Activated naive CD8-positive, alpha-beta T cell treated with anti-CD3 and anti-CD28 coated beads, Interleukin-2, amount 50 U/mL, for 24 hours (primary cell): ENCODE measurements around the gene CYBA.

Experiments
- ATAC-seq: fragments of 150-1000 bp; cut with Tn5 transposase; one replicate; pipeline ENCODE4 v1.10.0; 2021
- DNase-seq: peaks from one replicate; pipeline ENCODE4 v3.0.0; 2021
- H3K27ac Mint-ChIP-seq: one replicate; pipeline ENCODE4 v1.8.0; 2021; ENCODE audit warnings: mild to moderate bottlenecking, mixed read lengths
- H3K27me3 Mint-ChIP-seq: one replicate; pipeline ENCODE4 v1.8.0; 2021; ENCODE audit warnings: mixed read lengths
- H3K36me3 Mint-ChIP-seq: one replicate; pipeline ENCODE4 v1.8.0; 2021; ENCODE audit warnings: low read depth, mixed read lengths
- H3K4me1 Mint-ChIP-seq: one replicate; pipeline ENCODE4 v1.8.0; 2021; ENCODE audit warnings: mixed read lengths
- H3K4me3 Mint-ChIP-seq: one replicate; pipeline ENCODE4 v1.8.0; 2021; ENCODE audit warnings: mild to moderate bottlenecking, moderate library complexity, mixed read lengths
- H3K9me3 Mint-ChIP-seq: one replicate; pipeline ENCODE4 v1.8.0; 2021; ENCODE audit warnings: mixed read lengths

CYBA gene

DNA sequence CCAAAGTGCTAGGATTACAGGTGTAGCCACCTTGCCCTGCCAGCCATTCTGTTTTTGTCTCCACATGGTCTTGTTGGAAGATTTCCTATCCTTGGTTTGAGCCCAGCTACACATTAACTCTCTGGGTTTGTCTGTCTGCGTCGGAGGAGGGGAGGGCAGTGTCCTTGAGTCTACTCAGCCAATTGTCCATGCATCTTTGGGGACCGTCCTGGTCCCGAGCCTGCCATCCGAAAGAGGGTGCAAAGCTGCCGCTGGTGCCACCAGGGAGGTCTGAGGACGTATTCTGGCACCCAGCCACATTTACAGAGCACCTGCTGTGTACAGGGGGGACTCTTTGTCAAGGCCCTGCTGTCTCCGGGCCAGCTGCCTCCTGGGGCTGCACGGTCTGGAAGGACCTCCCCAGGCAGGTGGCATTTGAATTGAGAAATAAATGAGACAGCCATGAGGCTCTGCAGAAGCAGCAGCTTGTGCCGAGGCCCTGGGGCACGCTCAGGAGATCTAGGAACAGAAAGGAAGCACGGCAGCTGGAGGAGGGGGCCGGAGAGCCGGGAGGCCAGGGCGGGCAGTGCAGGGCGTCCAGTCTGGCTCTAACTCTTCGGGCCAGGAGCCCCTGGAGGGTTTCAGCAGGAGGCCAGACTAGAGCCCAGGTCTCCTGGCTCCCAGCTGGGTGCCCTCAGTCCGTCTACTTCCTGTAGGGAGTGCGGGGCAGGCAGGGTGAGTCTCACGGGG, 1.5 kb downstream of the CYBA start:
- Mint-ChIP-seq H3K27me3 (no peaks in the 10 kb centered on the region), H3K9me3 (no peaks in the 10 kb centered on the region), H3K4me3 (peak overlapping the region; percentile 87), H3K27ac (peak overlapping the region; percentile 70), H3K4me1 (peaks cover 25% of the 10 kb centered on the region), H3K36me3 (peaks cover 4% of the 10 kb centered on the region)
- DNase-seq (no peak), ATAC-seq (no peak)

DNA sequence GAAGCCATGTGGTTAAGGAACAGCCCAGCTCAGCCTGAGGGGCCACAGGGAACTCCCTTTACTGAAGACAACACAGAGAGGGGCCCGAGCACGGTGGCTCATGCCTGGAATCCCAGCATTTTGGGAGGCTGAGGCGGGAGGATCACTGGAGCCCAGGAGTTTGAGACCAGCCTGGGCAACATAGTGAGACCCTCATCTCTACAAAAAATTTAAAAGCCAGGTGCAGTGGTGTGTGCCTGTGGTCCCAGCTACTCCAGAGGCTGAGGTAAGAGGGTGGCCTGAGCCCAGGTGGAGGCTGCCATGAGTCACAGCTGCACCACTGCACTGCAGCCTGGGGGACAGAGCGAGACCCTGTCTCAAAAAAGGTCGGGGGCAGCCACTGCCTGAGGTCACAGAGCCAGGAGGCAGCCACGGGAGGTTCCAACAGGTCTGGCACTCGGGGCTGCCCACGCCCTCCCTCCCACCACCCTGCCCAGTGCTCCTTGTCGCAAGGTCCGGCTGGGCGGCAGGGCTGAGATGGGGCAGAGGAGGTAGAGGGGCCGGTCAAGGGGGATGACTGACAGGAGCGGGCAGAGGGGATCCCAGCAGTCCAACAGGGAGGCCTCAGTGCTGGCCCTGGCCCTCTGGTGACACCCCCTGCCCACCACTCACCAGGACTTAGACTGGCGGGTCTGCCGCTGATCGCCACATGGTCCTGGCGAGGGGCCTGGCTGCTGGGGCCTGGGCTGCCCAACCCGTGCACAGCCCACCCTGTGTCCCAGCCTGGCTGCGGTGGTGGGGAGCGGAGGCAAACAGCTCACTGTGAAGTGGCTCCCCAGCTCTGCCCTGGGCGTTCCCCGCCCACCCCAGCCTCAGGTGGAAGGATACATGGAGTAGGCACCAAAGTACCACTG, 3.4 kb downstream of the CYBA start:
- Mint-ChIP-seq H3K36me3 (peaks cover 10% of the 10 kb centered on the region), H3K4me1 (peaks cover 25% of the 10 kb centered on the region)

GRCh38 chr16:88646345-88647034, 4.4 kb downstream of the CYBA start:
- Mint-ChIP-seq H3K9me3 (no peaks in the 10 kb centered on the region), H3K4me1 (peaks cover 20% of the 10 kb centered on the region), H3K27ac (no peak overlapping the region), H3K4me3 (no peak overlapping the region), H3K27me3 (no peaks in the 10 kb centered on the region), H3K36me3 (peaks cover 10% of the 10 kb centered on the region)
- DNase-seq (no peak), ATAC-seq (no peak)

More for the DNA sequence above, 3.4 kb downstream of the CYBA start:
- no peak overlapping the region for H3K4me3 Mint-ChIP-seq
- DNase-seq (no peak), ATAC-seq (no peak)
- no peaks in the 10 kb centered on the region for H3K27me3 Mint-ChIP-seq
- no peak overlapping the region for H3K27ac Mint-ChIP-seq
- H3K9me3 Mint-ChIP-seq: no peaks in the 10 kb centered on the region

DNA sequence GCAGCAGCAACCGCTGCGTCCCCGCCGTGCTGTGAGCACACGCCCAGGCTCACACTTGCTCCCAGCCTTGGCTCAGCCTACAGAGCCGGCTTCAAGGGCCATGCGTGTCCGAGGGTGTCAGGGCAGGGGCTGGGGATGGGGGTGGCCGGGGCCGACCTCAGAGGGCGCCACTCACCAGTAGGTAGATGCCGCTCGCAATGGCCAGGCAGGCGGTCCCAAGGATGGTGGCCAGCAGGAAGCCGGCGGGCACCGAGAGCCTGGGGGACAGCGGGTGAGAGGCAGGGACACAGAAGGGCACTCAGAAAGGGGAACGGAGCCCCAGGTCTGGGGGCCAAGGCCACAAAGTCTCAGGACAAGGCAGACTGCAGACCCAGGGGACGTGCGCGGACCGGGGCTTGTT, 4.9 kb downstream of the CYBA start:
- Mint-ChIP-seq H3K27me3 (peaks cover 1% of the 10 kb centered on the region), H3K4me3 (no peak overlapping the region), H3K27ac (no peak overlapping the region), H3K9me3 (no peaks in the 10 kb centered on the region), H3K36me3 (peaks cover 10% of the 10 kb centered on the region), H3K4me1 (peaks cover 19% of the 10 kb centered on the region)
- no peak for DNase-seq
- ATAC-seq: no peak

GRCh38 chr16:88645455-88645854, 5.4 kb downstream of the CYBA start:
- no peak overlapping the region for H3K27ac Mint-ChIP-seq

GRCh38 chr16:88643644-88643932, 7.3 kb downstream of the CYBA start:
- DNase-seq: no peak
- ATAC-seq: no peak
- H3K9me3 Mint-ChIP-seq: no peaks in the 10 kb centered on the region
- peaks cover 19% of the 10 kb centered on the region for H3K4me1 Mint-ChIP-seq
- no peak overlapping the region for H3K27ac Mint-ChIP-seq
- peaks cover 11% of the 10 kb centered on the region for H3K27me3 Mint-ChIP-seq
- peaks cover 7% of the 10 kb centered on the region for H3K36me3 Mint-ChIP-seq
- H3K4me3 Mint-ChIP-seq: no peak overlapping the region

More at GRCh38 chr16:88645455-88645854, 5.4 kb downstream of the CYBA start:
- peaks cover 21% of the 10 kb centered on the region for H3K4me1 Mint-ChIP-seq
- H3K4me3 Mint-ChIP-seq: no peak overlapping the region
- peaks cover 3% of the 10 kb centered on the region for H3K27me3 Mint-ChIP-seq
- ATAC-seq (no peak), DNase-seq (no peak)
- no peaks in the 10 kb centered on the region for H3K9me3 Mint-ChIP-seq
- H3K36me3 Mint-ChIP-seq: peaks cover 10% of the 10 kb centered on the region

- ATAC-seq (no peak), DNase-seq (no peak)
- Mint-ChIP-seq H3K4me3 (no peak overlapping the region), H3K27ac (no peak overlapping the region), H3K36me3 (peaks cover 7% of the 10 kb centered on the region), H3K4me1 (peaks cover 22% of the 10 kb centered on the region), H3K27me3 (peaks cover 14% of the 10 kb centered on the region), H3K9me3 (no peaks in the 10 kb centered on the region)
Measured at GRCh38 chr16:88642881-88643643, 7.8 kb downstream of the CYBA start.

- DNase-seq (no peak), ATAC-seq (no peak)
- Mint-ChIP-seq H3K4me1 (peaks cover 41% of the 10 kb centered on the region), H3K27me3 (peaks cover 23% of the 10 kb centered on the region), H3K36me3 (peaks cover 10% of the 10 kb centered on the region), H3K4me3 (no peak overlapping the region), H3K9me3 (peaks cover 4% of the 10 kb centered on the region), H3K27ac (no peak overlapping the region)
Measured at GRCh38 chr16:88640498-88641247, 10.2 kb downstream of the CYBA start.

DNA sequence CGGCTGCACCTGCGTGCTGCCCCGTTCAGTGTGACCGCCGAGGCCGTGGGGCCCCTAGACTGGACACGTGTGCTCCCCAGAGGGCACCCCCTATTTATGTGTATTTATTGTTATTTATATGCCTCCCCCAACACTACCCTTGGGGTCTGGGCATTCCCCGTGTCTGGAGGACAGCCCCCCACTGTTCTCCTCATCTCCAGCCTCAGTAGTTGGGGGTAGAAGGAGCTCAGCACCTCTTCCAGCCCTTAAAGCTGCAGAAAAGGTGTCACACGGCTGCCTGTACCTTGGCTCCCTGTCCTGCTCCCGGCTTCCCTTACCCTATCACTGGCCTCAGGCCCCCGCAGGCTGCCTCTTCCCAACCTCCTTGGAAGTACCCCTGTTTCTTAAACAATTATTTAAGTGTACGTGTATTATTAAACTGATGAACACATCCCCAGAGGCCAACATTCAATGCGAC, 10.8 kb downstream of the CYBA start:
- peaks cover 10% of the 10 kb centered on the region for H3K36me3 Mint-ChIP-seq
- H3K27ac Mint-ChIP-seq: no peak overlapping the region
- peaks cover 42% of the 10 kb centered on the region for H3K4me1 Mint-ChIP-seq

DNA sequence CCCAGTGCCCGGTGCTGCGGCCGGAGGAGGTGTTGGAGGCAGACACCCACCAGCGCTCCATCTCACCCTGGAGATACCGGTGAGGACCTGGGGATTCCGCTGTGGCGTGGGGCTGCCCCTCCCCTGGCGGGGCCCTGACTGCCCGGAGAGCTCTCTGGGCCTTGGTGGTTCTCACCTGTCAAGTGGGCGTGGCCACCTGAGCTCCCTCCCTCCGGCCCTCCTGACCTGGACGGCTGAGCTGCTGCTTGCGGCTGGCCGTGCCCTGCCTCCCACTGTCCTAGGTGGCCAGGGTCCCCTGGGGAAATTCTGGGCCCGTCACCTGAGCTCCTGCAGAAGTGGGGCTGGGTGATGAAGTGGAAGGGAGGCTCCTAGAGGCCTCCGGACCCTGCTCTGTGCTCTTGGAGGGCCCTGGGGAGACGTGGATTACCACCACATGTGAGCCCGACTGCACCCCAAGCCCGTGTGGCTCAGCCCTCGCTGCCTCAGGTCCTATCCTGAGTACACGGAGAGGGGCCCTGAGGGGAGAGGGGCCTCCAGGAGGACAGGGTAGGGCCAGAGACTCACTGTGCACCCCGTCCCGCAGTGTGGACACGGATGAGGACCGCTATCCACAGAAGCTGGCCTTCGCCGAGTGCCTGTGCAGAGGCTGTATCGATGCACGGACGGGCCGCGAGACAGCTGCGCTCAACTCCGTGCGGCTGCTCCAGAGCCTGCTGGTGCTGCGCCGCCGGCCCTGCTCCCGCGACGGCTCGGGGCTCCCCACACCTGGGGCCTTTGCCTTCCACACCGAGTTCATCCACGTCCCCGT, 11.4 kb downstream of the CYBA start:
- Mint-ChIP-seq H3K9me3 (peaks cover 4% of the 10 kb centered on the region), H3K27ac (no peak overlapping the region), H3K27me3 (peaks cover 23% of the 10 kb centered on the region), H3K4me3 (no peak overlapping the region), H3K36me3 (peaks cover 10% of the 10 kb centered on the region), H3K4me1 (peaks cover 43% of the 10 kb centered on the region)
- ATAC-seq: no peak
- no peak for DNase-seq

More for the DNA sequence above, 10.8 kb downstream of the CYBA start:
- DNase-seq: no peak
- Mint-ChIP-seq H3K4me3 (no peak overlapping the region), H3K27me3 (peaks cover 23% of the 10 kb centered on the region), H3K9me3 (peaks cover 4% of the 10 kb centered on the region)
- no peak for ATAC-seq

- Mint-ChIP-seq H3K9me3 (peaks cover 4% of the 10 kb centered on the region), H3K36me3 (peaks cover 3% of the 10 kb centered on the region), H3K4me3 (no peak within 1 kb of the TSS), H3K27ac (no peak within 1 kb of the TSS), H3K4me1 (peaks cover 49% of the 10 kb centered on the region), H3K27me3 (peaks cover 23% of the 10 kb centered on the region)
- DNase-seq (no peak), ATAC-seq (no peak)
Measured at GRCh38 chr16:88638323-88639230, 12.3 kb downstream of the CYBA start, which contains the start of gene IL17C. TSS of gene IL17C (plus strand) at chr16:88638572. CDS start at chr16:88638642, 70 bp downstream.
